Gastroesophageal sphincter (tissue), 4 donors: ENCODE measurements around the gene ARFGAP2. TPM values are rescaled to one million over a fixed set of nuclear protein-coding genes. Genes with fewer than 3 reads are reported as not detected.

Experiments used
- ATAC-seq: fragments of 150-250 bp; one replicate; pipeline ENCODE4 v1.9.1; 2016; ENCODE audit warnings: mild to moderate bottlenecking, moderate library complexity
- H3K27ac ChIP-seq, 4 donors: fragments of 200-600 bp; sonication (generic) in 3 of 4; 1 replicate in 3 of 4; 2 replicates in 1 of 4; pipeline ENCODE4 v1.5.1; 2016 to 2019
- H3K27me3 ChIP-seq: fragments of 200-600 bp; sonication (generic); one replicate; pipeline ENCODE4 v1.5.1; 2019
- H3K36me3 ChIP-seq, 2 donors: fragments of 200-600 bp; sonication (generic); one replicate each; pipeline ENCODE4 v1.5.1; 2019; ENCODE audit warnings: control low read depth in 1 of 2
- H3K4me1 ChIP-seq, 3 donors: fragments of 200-600 bp; sonication (generic); 1 replicate in 2 of 3; 2 replicates in 1 of 3; pipeline ENCODE4 v1.5.1; 2016 to 2019; ENCODE audit warnings: control low read depth in 2 of 3
- H3K4me3 ChIP-seq, 2 donors: fragments of 200-600 bp; sonication (generic); one replicate each; pipeline ENCODE4 v1.5.1; 2019; ENCODE audit warnings: mild to moderate bottlenecking in 1 of 2, moderate library complexity in 1 of 2
- H3K9me3 ChIP-seq, 3 donors: fragments of 200-600 bp; sonication (generic); one replicate each; pipeline ENCODE4 v1.5.1; 2017 to 2019; ENCODE audit warnings: control low read depth in 2 of 3
- CTCF ChIP-seq, 4 experiments: fragments of 200-600 bp in 2 of 4; fragments of 450-650 bp in 2 of 4; sonication (generic) in 1 of 4; IDR thresholded peaks; one replicate each; pipeline ENCODE4 v1.5.1; 2017 to 2019; ENCODE audit warnings: antibody characterized with exemption in 4 of 4, mild to moderate bottlenecking in 2 of 4, moderate library complexity in 2 of 4
- EP300 ChIP-seq: sonication (generic); formaldehyde crosslinking; IDR thresholded peaks from one replicate; pipeline ENCODE4 v1.6.1; 2017; ENCODE audit warnings: antibody characterized with exemption, mild to moderate bottlenecking
- POLR2A ChIP-seq, 2 donors: fragments of 450-650 bp; IDR thresholded peaks; one replicate each; pipeline ENCODE4 v1.6.1; 2017; ENCODE audit warnings: antibody characterized with exemption in 2 of 2, mild to moderate bottlenecking in 2 of 2, moderate library complexity in 1 of 2
- POLR2AphosphoS5 ChIP-seq: sonication (generic); formaldehyde crosslinking; IDR thresholded peaks from one replicate; pipeline ENCODE4 v1.6.1; 2017; ENCODE audit warnings: antibody characterized with exemption
- WGBS, 2 donors: methylation state at CpG; one replicate each; pipeline ENCODE4 v1.1.5; 2018; ENCODE audit warnings: low coverage in 1 of 2; 5-methylcytosine and 5-hydroxymethylcytosine counted together
- total RNA-seq, 4 donors: library from RNA; depleted of rRNA; stranded (reverse); fragments of >200 nt; gene quantifications; one replicate each; pipeline ENCODE4 v1.1.0, GENCODE V29; 2016

ARFGAP2 gene
- total RNA-seq, 4 donors from 2014 or later: 127 to 223 (median 198) TPM

GRCh38 chr11:47155879-47156278 lies 20.8 kb downstream of the ARFGAP2 start:
- Histone ChIP-seq H3K36me3 (peaks cover 0 to 43% of the 10 kb centered on the region in 2 donors), H3K27ac (no peak overlapping the region), H3K4me1 (peaks cover 0 to 15% (median 9%) of the 10 kb centered on the region in 3 donors), H3K27me3 (no peaks in the 10 kb centered on the region), H3K9me3 (no peaks in the 10 kb centered on the region), H3K4me3 (no peak overlapping the region)
- TF ChIP-seq POLR2A (IDR thresholded peaks at IDR 0.05) (no peak), EP300 (no peak), POLR2AphosphoS5 (no peak), CTCF (IDR thresholded peaks at IDR 0.05) (no peak)
- WGBS, 2 donors: 86 to 92% methylated on average over 3 to 4 of the region's 4 CpGs
- ATAC-seq: no peak

GRCh38 chr11:47154616-47155570 lies 21.8 kb downstream of the ARFGAP2 start:
- Histone ChIP-seq H3K4me1 (peaks cover 0 to 18% (median 9%) of the 10 kb centered on the region in 3 donors), H3K27me3 (no peaks in the 10 kb centered on the region), H3K27ac (no peak overlapping the region), H3K36me3 (peaks cover 0 to 43% of the 10 kb centered on the region in 2 donors), H3K9me3 (no peaks in the 10 kb centered on the region), H3K4me3 (no peak overlapping the region)
- ATAC-seq: no peak
- WGBS, 2 donors: 63 to 92% methylated on average over 4 to 10 of the region's 18 CpGs
- TF ChIP-seq CTCF (IDR thresholded peaks at IDR 0.05) (no peak), EP300 (no peak), POLR2AphosphoS5 (no peak), POLR2A (IDR thresholded peaks at IDR 0.05) (no peak)

- peak; percentile 83 for ATAC-seq
- Histone ChIP-seq H3K27me3 (no peaks in the 10 kb centered on the region), H3K4me3 (no peak overlapping the region), H3K27ac (no peak overlapping the region), H3K36me3 (peaks cover 0 to 33% of the 10 kb centered on the region in 2 donors), H3K4me1 (peaks cover 0 to 34% (median 21%) of the 10 kb centered on the region in 3 donors), H3K9me3 (no peaks in the 10 kb centered on the region)
- 22 to 62% methylated on average over 3 to 7 of the region's 11 CpGs for WGBS, 2 donors
- TF ChIP-seq POLR2A (IDR thresholded peaks at IDR 0.05) (no peak), CTCF (IDR thresholded peaks at IDR 0.05) (peak; percentile 90 to 95 (median 94)), POLR2AphosphoS5 (peak; percentile 56)
These were observed 23.4 kb downstream of the ARFGAP2 start for GRCh38 chr11:47152953-47153950.

GRCh38 chr11:47152126-47152952 lies 24.3 kb downstream of the ARFGAP2 start:
- Histone ChIP-seq H3K27me3 (no peaks in the 10 kb centered on the region), H3K36me3 (peaks cover 0 to 24% of the 10 kb centered on the region in 2 donors), H3K4me1 (peaks cover 0 to 35% (median 21%) of the 10 kb centered on the region in 3 donors), H3K4me3 (no peak overlapping the region), H3K9me3 (no peaks in the 10 kb centered on the region), H3K27ac (no peak overlapping the region)
- 80 to 82% methylated on average over 11 to 15 of the region's 16 CpGs for WGBS, 2 donors
- TF ChIP-seq EP300: no peak
- no peak for TF ChIP-seq POLR2A (IDR thresholded peaks at IDR 0.05)
- TF ChIP-seq POLR2AphosphoS5: no peak
- no peak for TF ChIP-seq CTCF (IDR thresholded peaks at IDR 0.05)
- ATAC-seq: no peak
